ENCODE measurements around the gene CREB3L1.

Gene CREB3L1

GRCh38 chr11:46336563-46337180 is 59.2 kb downstream of the CREB3L1 start:
- peaks cover 65% of the 10 kb centered on the region for H3K27me3 ChIP-seq (ENCODE audit: control insufficient read depth, low read length)

GRCh38 chr11:46337626-46338345 is 60.3 kb downstream of the CREB3L1 start:
- Histone ChIP-seq H3F3A (ENCODE audit: control insufficient read depth, insufficient read depth) (no peaks in the 10 kb centered on the region), H4K20me1 (ENCODE audit: control insufficient read depth, insufficient read depth, low read depth, low read length) (no peaks in the 10 kb centered on the region), H3K9me3 (ENCODE audit: control insufficient read depth, insufficient read depth, low read length) (no peaks in the 10 kb centered on the region), H3K27ac (ENCODE audit: low read depth, low read length) (no peak overlapping the region), H3K9me2 (replicated peaks; ENCODE audit: control insufficient read depth, low read length) (no peaks in the 10 kb centered on the region), H3K36me3 (ENCODE audit: control insufficient read depth, low read length) (no peaks in the 10 kb centered on the region), H3K27me3 (ENCODE audit: control insufficient read depth, low read length) (peaks cover 58% of the 10 kb centered on the region), H3K79me2 (ENCODE audit: control insufficient read depth, low read length) (no peaks in the 10 kb centered on the region), H3K4me1 (ENCODE audit: control insufficient read depth, low read length) (peaks cover 17% of the 10 kb centered on the region), H3K4me3 (ENCODE audit: low read length) (no peak overlapping the region), H3K4me2 (ENCODE audit: low read length) (no peak overlapping the region)
- no peak for TF ChIP-seq CTCF (IDR thresholded peaks at IDR 0.05; ENCODE audit: low read depth, low read length, poor library complexity, severe bottlenecking)

More at GRCh38 chr11:46336563-46337180, 59.2 kb downstream of the CREB3L1 start:
- H3K36me3 ChIP-seq (ENCODE audit: control insufficient read depth, low read length), result no peaks in the 10 kb centered on the region
- no peak overlapping the region for H3K27ac ChIP-seq (ENCODE audit: low read depth, low read length)
- H3K4me2 ChIP-seq (ENCODE audit: low read length), result no peak overlapping the region
- H3K79me2 ChIP-seq (ENCODE audit: control insufficient read depth, low read length), result no peaks in the 10 kb centered on the region
- no peak overlapping the region for H3K4me3 ChIP-seq (ENCODE audit: low read length)
- H4K20me1 ChIP-seq (ENCODE audit: control insufficient read depth, insufficient read depth, low read depth, low read length), result no peaks in the 10 kb centered on the region
- H3F3A ChIP-seq (ENCODE audit: control insufficient read depth, insufficient read depth), result no peaks in the 10 kb centered on the region
- TF ChIP-seq CTCF (IDR thresholded peaks at IDR 0.05; ENCODE audit: low read depth, low read length, poor library complexity, severe bottlenecking) (no peak), EZH2phosphoT487 (IDR thresholded peaks at IDR 0.05; ENCODE audit: borderline replicate concordance, low read length) (no peak)
- H3K9me2 ChIP-seq (replicated peaks; ENCODE audit: control insufficient read depth, low read length), result no peaks in the 10 kb centered on the region
- no peaks in the 10 kb centered on the region for H3K9me3 ChIP-seq (ENCODE audit: control insufficient read depth, insufficient read depth, low read length)
- H3K4me1 ChIP-seq (ENCODE audit: control insufficient read depth, low read length), result peaks cover 14% of the 10 kb centered on the region

GRCh38 chr11:46338636-46338987 is 61.1 kb downstream of the CREB3L1 start:
- H3K79me2 ChIP-seq (ENCODE audit: control insufficient read depth, low read length), result no peaks in the 10 kb centered on the region
- H3K27ac ChIP-seq (ENCODE audit: low read depth, low read length), result no peak overlapping the region
- H3F3A ChIP-seq (ENCODE audit: control insufficient read depth, insufficient read depth), result peaks cover 5% of the 10 kb centered on the region; the same call in 1 of the 2 replicates
- peaks cover 58% of the 10 kb centered on the region for H3K27me3 ChIP-seq (ENCODE audit: control insufficient read depth, low read length)
- no peaks in the 10 kb centered on the region for H3K9me2 ChIP-seq (replicated peaks; ENCODE audit: control insufficient read depth, low read length)
- H3K9me3 ChIP-seq (ENCODE audit: control insufficient read depth, insufficient read depth, low read length), result no peaks in the 10 kb centered on the region
- no peak overlapping the region for H3K4me3 ChIP-seq (ENCODE audit: low read length)
- TF ChIP-seq CTCF (IDR thresholded peaks at IDR 0.05; ENCODE audit: low read depth, low read length, poor library complexity, severe bottlenecking) (no peak), EZH2phosphoT487 (IDR thresholded peaks at IDR 0.05; ENCODE audit: borderline replicate concordance, low read length) (no peak)
- H3K4me1 ChIP-seq (ENCODE audit: control insufficient read depth, low read length), result peaks cover 10% of the 10 kb centered on the region
- no peaks in the 10 kb centered on the region for H4K20me1 ChIP-seq (ENCODE audit: control insufficient read depth, insufficient read depth, low read depth, low read length)
- no peak overlapping the region for H3K4me2 ChIP-seq (ENCODE audit: low read length)
- H3K36me3 ChIP-seq (ENCODE audit: control insufficient read depth, low read length), result no peaks in the 10 kb centered on the region

All from DOHH2 (cell line).